ENCODE measurements around the gene NID2. TPM values are rescaled to one million over a fixed set of nuclear protein-coding genes. Genes with fewer than 3 reads are reported as not detected.

NID2 gene
- total and polyA plus RNA-seq, 10 of the 15 experiments (the other 5 are each of a cell fraction or from before 2014, with no cell fraction given): 0.04 to 0.49 (median 0.23) TPM; not detected in 3

GRCh38 chr14:51972566-51972965 is 96.3 kb downstream of the NID2 start:
- Histone ChIP-seq H3K4me3 (no peak overlapping the region), H3K79me2 (ENCODE audit: control insufficient read depth, insufficient read depth, low read length) (no peaks in the 10 kb centered on the region), H3K4me2 (ENCODE audit: control insufficient read depth, insufficient read depth) (no peak overlapping the region), H2AFZ (ENCODE audit: control insufficient read depth, low read depth, low read length) (no peak overlapping the region), H3K36me3 (ENCODE audit: control insufficient read depth in 2 of 2, insufficient read depth in 2 of 2, low read length in 1 of 2) (peaks cover 0 to 3% of the 10 kb centered on the region in 2 experiments; a peak in 1 of 4 replicates), H3K9me3 (replicated peaks; ENCODE audit: control insufficient read depth, insufficient read depth, low read length) (no peaks in the 10 kb centered on the region), H3K27me3 (replicated peaks in 1 of 2; ENCODE audit: control insufficient read depth in 2 of 2, insufficient read depth in 2 of 2, low read length in 1 of 2) (no peaks in the 10 kb centered on the region), H3K4me1 (ENCODE audit: control insufficient read depth, insufficient read depth, low read length) (no peaks in the 10 kb centered on the region), H4K20me1 (ENCODE audit: control insufficient read depth, insufficient read depth) (no peaks in the 10 kb centered on the region; the same call in 1 of the 2 replicates), H3K9ac (ENCODE audit: control insufficient read depth, insufficient read depth, low read length) (no peak overlapping the region), H3K27ac (ENCODE audit: control insufficient read depth, insufficient read depth) (no peak overlapping the region)
- ChIA-PET SMC1A (ENCODE audit: uncharacterized antibody, unreplicated experiment) (interaction anchor here (0.6 kb wide), 1 partner anchor 9 kb away, joined by 3 read pairs; no protein-coding TSS in a partner anchor), CTCF (interaction anchor here (1.2 kb wide), 1 partner anchor 10 kb away, joined by 3 read pairs; no protein-coding TSS in a partner anchor), POLR2A (no interaction called here), RAD21 (ENCODE audit: unreplicated experiment) (no interaction called here)
- no peak for FAIRE-seq
- no peak for ATAC-seq
- 66% methylated on average over 7 of the region's 7 CpGs for WGBS (ENCODE audit: insufficient coverage, insufficient replicate concordance, low lambda C conversion rate, missing lambda C conversion rate)
- intact Hi-C loops (cut with micrococcal nuclease; ENCODE audit: unreplicated experiment): no loop called here
- BruUV-seq (replicated peaks): no TSS peak
- in situ Hi-C loops (cut with MboI): no loop called here
- no peak for DNase-seq (ENCODE audit: low read depth, low spot score)
- TF ChIP-seq JUND (IDR thresholded peaks at IDR 0.05; ENCODE audit: low read depth, low read length) (no peak), ELK1 (IDR thresholded peaks at IDR 0.05; ENCODE audit: low read depth, low read length) (no peak), ZNF274 (IDR thresholded peaks at IDR 0.05; ENCODE audit: insufficient read depth, insufficient read length) (no peak), SUZ12 (IDR thresholded peaks at IDR 0.05; ENCODE audit: unreplicated experiment) (no peak), SP1 (IDR thresholded peaks at IDR 0.05; ENCODE audit: low read depth, low read length) (no peak), E4F1 (IDR thresholded peaks at IDR 0.05; ENCODE audit: borderline replicate concordance, partially characterized antibody) (no peak), PRDM15 (CRISPR knock-in tag; IDR thresholded peaks at IDR 0.05) (no peak), EED (IDR thresholded peaks at IDR 0.05; ENCODE audit: low read depth) (no peak), MXI1 (IDR thresholded peaks at IDR 0.05; ENCODE audit: low read depth, low read length) (no peak), NKRF (conservative IDR thresholded peaks at IDR 0.05) (no peak), BCL11A (IDR thresholded peaks at IDR 0.05; ENCODE audit: low read depth, low read length) (no peak)

Data from GM12878 (cell line).